ACHN (cell line): ENCODE data around the gene KIF19.
"Not testable (repeated sequence)": the region's sequence is repeated elsewhere in the genome, so short reads cannot be mapped to it uniquely, and the experiment has no call there.

ENCODE experiments used
- DNase-seq: peaks from one replicate; pipeline ENCODE4 v3.0.0-alpha.2; 2015
- in situ Hi-C: cut with HindIII; loops from 2 replicates; pipeline ENCODE4 v1.10.0; 2017; ENCODE audit warnings: low sequenced_read_pairs, low pct_ligation_motif_present, low pct_unique_long_range_greater_than_20kb

Gene KIF19

GRCh38 chr17:74396567-74396966 lies 70.5 kb downstream of the KIF19 start:
- DNase-seq, result no peak
- in situ Hi-C loops, result no loop called here

GRCh38 chr17:74402048-74402447 lies 76.0 kb downstream of the KIF19 start:
- DNase-seq, result no peak
- in situ Hi-C loops, result no loop called here

- in situ Hi-C loops, result no loop called here
Measured at GRCh38 chr17:74403512-74404137, 77.6 kb downstream of the KIF19 start.

GRCh38 chr17:74404218-74404617 lies 78.2 kb downstream of the KIF19 start:
- no peak for DNase-seq
- in situ Hi-C loops, result no loop called here

More at GRCh38 chr17:74403512-74404137, 77.6 kb downstream of the KIF19 start:
- DNase-seq, result no peak

- DNase-seq, result no peak
- in situ Hi-C loops, result no loop called here
Measured at GRCh38 chr17:74404789-74405188, 78.8 kb downstream of the KIF19 start.

GRCh38 chr17:74405311-74405710 lies 79.3 kb downstream of the KIF19 start:
- in situ Hi-C loops, DNase-seq: not testable (repeated sequence)
